ENCODE results near the gene SLC38A10. TPM values are rescaled to one million over a fixed set of nuclear protein-coding genes. Genes with fewer than 3 reads are reported as not detected.

Gene SLC38A10
- total and polyA plus RNA-seq, 2 of the 13 experiments (the other 11 are each of a cell fraction or from before 2014, with no cell fraction given): 23.4 to 55.8 TPM

DNA sequence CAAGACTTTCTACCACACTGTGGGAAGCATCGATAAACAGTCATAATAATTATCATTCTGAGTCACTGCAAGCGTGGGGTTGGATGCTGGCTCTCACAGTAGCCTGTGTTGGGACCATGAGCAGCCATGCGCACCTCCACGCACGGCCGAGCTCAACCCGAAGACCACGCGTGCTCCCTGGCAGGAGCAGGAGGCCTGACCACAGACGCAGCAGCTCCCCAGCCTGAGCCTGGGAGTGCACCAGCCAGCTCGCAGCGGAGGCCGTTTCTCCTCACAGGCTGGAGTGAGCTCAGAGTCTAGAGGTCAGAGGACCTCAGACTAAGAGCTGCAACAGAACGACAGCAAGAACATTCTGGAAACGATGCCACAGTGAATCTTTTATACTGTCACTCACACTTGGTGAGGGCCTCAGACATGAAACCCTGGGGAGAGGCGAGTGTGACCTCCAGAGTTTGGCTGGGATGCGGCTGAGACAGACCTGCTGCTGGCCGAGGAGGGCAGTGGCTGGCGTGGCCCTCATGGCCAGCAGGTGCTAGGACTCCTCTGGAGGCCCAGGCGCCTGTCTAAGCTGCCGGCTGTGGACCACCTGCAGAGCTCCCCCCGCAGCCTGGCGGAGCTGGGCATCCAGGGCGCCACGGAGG, 50.0 kb downstream of the SLC38A10 start (continued):
- no peak for TF ChIP-seq CBFB (CRISPR knock-in tag; IDR thresholded peaks at IDR 0.05)
- TF ChIP-seq ZNF382 (CRISPR knock-in tag; IDR thresholded peaks at IDR 0.05; ENCODE audit: borderline replicate concordance): no peak
- TF ChIP-seq PCBP2 (optimal IDR thresholded peaks at IDR 0.05; ENCODE audit: low read depth, low read length, poor library complexity, severe bottlenecking): no peak
- no peak for TF ChIP-seq HNF1A (IDR thresholded peaks at IDR 0.05; ENCODE audit: low read depth)
- TF ChIP-seq HNF1A (CRISPR knock-in tag; IDR thresholded peaks at IDR 0.05; ENCODE audit: borderline replicate concordance): no peak
- no peak for TF ChIP-seq JUNB (CRISPR knock-in tag; IDR thresholded peaks at IDR 0.05; ENCODE audit: borderline replicate concordance)
- TF ChIP-seq, protein P1, sequence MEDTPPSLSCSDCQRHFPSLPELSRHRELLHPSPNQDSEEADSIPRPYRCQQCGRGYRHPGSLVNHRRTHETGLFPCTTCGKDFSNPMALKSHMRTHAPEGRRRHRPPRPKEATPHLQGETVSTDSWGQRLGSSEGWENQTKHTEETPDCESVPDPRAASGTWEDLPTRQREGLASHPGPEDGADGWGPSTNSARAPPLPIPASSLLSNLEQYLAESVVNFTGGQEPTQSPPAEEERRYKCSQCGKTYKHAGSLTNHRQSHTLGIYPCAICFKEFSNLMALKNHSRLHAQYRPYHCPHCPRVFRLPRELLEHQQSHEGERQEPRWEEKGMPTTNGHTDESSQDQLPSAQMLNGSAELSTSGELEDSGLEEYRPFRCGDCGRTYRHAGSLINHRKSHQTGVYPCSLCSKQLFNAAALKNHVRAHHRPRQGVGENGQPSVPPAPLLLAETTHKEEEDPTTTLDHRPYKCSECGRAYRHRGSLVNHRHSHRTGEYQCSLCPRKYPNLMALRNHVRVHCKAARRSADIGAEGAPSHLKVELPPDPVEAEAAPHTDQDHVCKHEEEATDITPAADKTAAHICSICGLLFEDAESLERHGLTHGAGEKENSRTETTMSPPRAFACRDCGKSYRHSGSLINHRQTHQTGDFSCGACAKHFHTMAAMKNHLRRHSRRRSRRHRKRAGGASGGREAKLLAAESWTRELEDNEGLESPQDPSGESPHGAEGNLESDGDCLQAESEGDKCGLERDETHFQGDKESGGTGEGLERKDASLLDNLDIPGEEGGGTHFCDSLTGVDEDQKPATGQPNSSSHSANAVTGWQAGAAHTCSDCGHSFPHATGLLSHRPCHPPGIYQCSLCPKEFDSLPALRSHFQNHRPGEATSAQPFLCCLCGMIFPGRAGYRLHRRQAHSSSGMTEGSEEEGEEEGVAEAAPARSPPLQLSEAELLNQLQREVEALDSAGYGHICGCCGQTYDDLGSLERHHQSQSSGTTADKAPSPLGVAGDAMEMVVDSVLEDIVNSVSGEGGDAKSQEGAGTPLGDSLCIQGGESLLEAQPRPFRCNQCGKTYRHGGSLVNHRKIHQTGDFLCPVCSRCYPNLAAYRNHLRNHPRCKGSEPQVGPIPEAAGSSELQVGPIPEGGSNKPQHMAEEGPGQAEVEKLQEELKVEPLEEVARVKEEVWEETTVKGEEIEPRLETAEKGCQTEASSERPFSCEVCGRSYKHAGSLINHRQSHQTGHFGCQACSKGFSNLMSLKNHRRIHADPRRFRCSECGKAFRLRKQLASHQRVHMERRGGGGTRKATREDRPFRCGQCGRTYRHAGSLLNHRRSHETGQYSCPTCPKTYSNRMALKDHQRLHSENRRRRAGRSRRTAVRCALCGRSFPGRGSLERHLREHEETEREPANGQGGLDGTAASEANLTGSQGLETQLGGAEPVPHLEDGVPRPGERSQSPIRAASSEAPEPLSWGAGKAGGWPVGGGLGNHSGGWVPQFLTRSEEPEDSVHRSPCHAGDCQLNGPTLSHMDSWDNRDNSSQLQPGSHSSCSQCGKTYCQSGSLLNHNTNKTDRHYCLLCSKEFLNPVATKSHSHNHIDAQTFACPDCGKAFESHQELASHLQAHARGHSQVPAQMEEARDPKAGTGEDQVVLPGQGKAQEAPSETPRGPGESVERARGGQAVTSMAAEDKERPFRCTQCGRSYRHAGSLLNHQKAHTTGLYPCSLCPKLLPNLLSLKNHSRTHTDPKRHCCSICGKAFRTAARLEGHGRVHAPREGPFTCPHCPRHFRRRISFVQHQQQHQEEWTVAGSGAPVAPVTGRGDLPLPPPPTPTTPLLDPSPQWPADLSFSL (CRISPR knock-in tag; IDR thresholded peaks at IDR 0.05): no peak
- TF ChIP-seq, protein P2, sequence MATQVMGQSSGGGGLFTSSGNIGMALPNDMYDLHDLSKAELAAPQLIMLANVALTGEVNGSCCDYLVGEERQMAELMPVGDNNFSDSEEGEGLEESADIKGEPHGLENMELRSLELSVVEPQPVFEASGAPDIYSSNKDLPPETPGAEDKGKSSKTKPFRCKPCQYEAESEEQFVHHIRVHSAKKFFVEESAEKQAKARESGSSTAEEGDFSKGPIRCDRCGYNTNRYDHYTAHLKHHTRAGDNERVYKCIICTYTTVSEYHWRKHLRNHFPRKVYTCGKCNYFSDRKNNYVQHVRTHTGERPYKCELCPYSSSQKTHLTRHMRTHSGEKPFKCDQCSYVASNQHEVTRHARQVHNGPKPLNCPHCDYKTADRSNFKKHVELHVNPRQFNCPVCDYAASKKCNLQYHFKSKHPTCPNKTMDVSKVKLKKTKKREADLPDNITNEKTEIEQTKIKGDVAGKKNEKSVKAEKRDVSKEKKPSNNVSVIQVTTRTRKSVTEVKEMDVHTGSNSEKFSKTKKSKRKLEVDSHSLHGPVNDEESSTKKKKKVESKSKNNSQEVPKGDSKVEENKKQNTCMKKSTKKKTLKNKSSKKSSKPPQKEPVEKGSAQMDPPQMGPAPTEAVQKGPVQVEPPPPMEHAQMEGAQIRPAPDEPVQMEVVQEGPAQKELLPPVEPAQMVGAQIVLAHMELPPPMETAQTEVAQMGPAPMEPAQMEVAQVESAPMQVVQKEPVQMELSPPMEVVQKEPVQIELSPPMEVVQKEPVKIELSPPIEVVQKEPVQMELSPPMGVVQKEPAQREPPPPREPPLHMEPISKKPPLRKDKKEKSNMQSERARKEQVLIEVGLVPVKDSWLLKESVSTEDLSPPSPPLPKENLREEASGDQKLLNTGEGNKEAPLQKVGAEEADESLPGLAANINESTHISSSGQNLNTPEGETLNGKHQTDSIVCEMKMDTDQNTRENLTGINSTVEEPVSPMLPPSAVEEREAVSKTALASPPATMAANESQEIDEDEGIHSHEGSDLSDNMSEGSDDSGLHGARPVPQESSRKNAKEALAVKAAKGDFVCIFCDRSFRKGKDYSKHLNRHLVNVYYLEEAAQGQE (IDR thresholded peaks at IDR 0.05; ENCODE audit: borderline replicate concordance in 1 of 2, low read depth in 1 of 2, low read length in 2 of 2): no peak
- no peak for TF ChIP-seq ARNT (IDR thresholded peaks at IDR 0.05)
- no peak for TF ChIP-seq ZNF234 (CRISPR knock-in tag; conservative IDR thresholded peaks at IDR 0.05)
- TF ChIP-seq MTA3 (CRISPR knock-in tag; IDR thresholded peaks at IDR 0.05): no peak
- TF ChIP-seq ZNF17 (CRISPR knock-in tag; IDR thresholded peaks at IDR 0.05): no peak
- TF ChIP-seq POGK (CRISPR knock-in tag; conservative IDR thresholded peaks at IDR 0.05): no peak; the same call in 1 of the 2 replicates

All from HepG2 (cell line).